Panc1 (cell line): ENCODE results near the gene RNF145. TPM values are rescaled to one million over a fixed set of nuclear protein-coding genes. Genes with fewer than 3 reads are reported as not detected.

Experiments
- ATAC-seq: fragments of 200-7000 bp; cut with Tn5 transposase; 2 replicates; pipeline ENCODE4 v1.9.1; 2020; ENCODE audit warnings: mild to moderate bottlenecking, moderate library complexity
- BruUV-seq: library from RNA; stranded (reverse); fragments of 400-500 nt; replicated peaks from 2 replicates; lab custom pipeline; 2021; lab: Mats Ljungman, UMichigan
- CTCF ChIA-PET: fragments of 300-600 bp; sonication (Branson Sonifier 250); formaldehyde crosslinking; loops from one replicate; lab custom pipeline; 2022; ENCODE audit warnings: antibody characterized with exemption; lab: Charles Lee
- POLR2A ChIA-PET: fragments of 300-600 bp; sonication (Branson Sonifier 250); formaldehyde crosslinking; loops from one replicate; lab custom pipeline; 2022; ENCODE audit warnings: antibody characterized with exemption; lab: Charles Lee
- DNase-seq: peaks from one replicate; pipeline ENCODE4 v3.0.0-alpha.2; 2010; ENCODE audit warnings: low read depth, low spot score
- H3K27ac ChIP-seq: 2 replicates; pipeline ENCODE4 v1.5.1; 2011; ENCODE audit warnings: mild to moderate bottlenecking, low read length, inconsistent platforms
- H3K27me3 ChIP-seq: fragments of 200-500 bp; sonication (Bioruptor generic); 2 replicates; pipeline ENCODE4 v1.6.0; 2014; ENCODE audit warnings: low read length, inconsistent platforms; ENCODE audit not compliant: control insufficient read depth, insufficient read depth
- H3K36me3 ChIP-seq: fragments of 200-500 bp; sonication (Bioruptor generic); 2 replicates; pipeline ENCODE4 v1.5.1; 2014; ENCODE audit warnings: inconsistent platforms, mild to moderate bottlenecking, low read length, moderate library complexity; ENCODE audit not compliant: control insufficient read depth, insufficient read depth
- H3K4me1 ChIP-seq: 2 replicates; pipeline ENCODE4 v1.5.1; 2011; ENCODE audit warnings: inconsistent platforms, mild to moderate bottlenecking, low read length, moderate library complexity; ENCODE audit not compliant: control insufficient read depth, insufficient read depth
- H3K4me3 ChIP-seq, 2 experiments: 2 replicates each; pipeline ENCODE4 v1.5.1; 2011 to 2012; ENCODE audit warnings: low read depth in 2 of 2, low read length in 2 of 2, mild to moderate bottlenecking in 2 of 2, inconsistent platforms in 1 of 2, moderate library complexity in 1 of 2
- H3K9me3 ChIP-seq: fragments of 200-500 bp; sonication (Bioruptor generic); 2 replicates; pipeline ENCODE4 v1.5.1; 2014; ENCODE audit warnings: low read depth, mild to moderate bottlenecking, inconsistent platforms, low read length, moderate library complexity; ENCODE audit not compliant: control insufficient read depth, insufficient read depth
- CTCF ChIP-seq: fragments of 450-650 bp; IDR thresholded peaks from 2 replicates; pipeline ENCODE4 v1.5.1; 2017; ENCODE audit warnings: mild to moderate bottlenecking
- POLR2AphosphoS5 ChIP-seq: IDR thresholded peaks from 2 replicates; pipeline ENCODE4 v1.6.1; 2012; ENCODE audit warnings: mild to moderate bottlenecking, low read depth, low read length, moderate library complexity
- SIN3A ChIP-seq: IDR thresholded peaks from 2 replicates; pipeline ENCODE4 v1.6.1; 2012; ENCODE audit warnings: low read depth, mild to moderate bottlenecking, low read length, moderate library complexity, borderline replicate concordance; ENCODE audit not compliant: insufficient read depth
- TCF7L2 ChIP-seq: IDR thresholded peaks from 2 replicates; pipeline ENCODE4 v1.6.1; 2011; ENCODE audit warnings: mild to moderate bottlenecking, low read depth, low read length, inconsistent platforms
- in situ Hi-C: cut with HindIII; loops from 2 replicates; pipeline ENCODE4 v1.10.0; 2016; ENCODE audit warnings: low sequenced_read_pairs, low pct_unique_long_range_greater_than_20kb
- intact Hi-C: fragments of 100-400 bp; cut with micrococcal nuclease; formaldehyde crosslinking; loops from one replicate; pipeline ENCODE4 v1.10.0; 2022; ENCODE audit not compliant: unreplicated experiment
- total RNA-seq: library from RNA; stranded (reverse); gene quantifications from one replicate; pipeline ENCODE4 v1.2.1, GENCODE V29; 2021; ENCODE audit not compliant: unreplicated experiment
- TF ChIP-seq, protein P1 (sequence below), 2 experiments: IDR thresholded peaks; 2 replicates each; pipeline ENCODE4 v1.6.1; 2011 to 2012; ENCODE audit warnings: low read depth in 2 of 2, control low read depth in 1 of 2, low read length in 1 of 2, mild to moderate bottlenecking in 1 of 2, moderate library complexity in 1 of 2; ENCODE audit not compliant: insufficient read depth in 1 of 2

Gene RNF145
- total RNA-seq, 1 experiment from 2014 or later, result 81.8 TPM

DNA sequence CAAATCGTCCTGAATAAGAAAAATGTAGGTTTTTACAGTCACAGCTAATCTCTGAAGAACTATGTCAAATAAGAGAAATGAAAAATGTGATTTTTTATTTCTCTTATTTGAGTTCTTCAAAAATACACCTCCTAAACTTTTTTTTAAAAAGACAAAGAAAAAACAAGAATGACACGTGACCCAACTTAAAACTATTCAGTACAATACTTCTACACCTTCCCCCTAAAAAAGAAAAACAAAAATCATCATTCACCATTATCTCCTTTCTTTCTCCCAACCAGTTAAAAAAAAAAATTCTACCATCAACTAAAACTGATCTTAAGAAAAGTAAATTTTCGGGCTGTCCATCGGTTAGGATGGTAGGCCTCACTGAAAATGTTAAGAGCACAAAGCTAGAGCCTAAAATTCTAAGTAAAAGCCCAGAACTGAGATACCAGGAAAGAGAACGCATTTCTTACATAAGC, 2.1 kb downstream of the RNF145 start:
- no TSS peak for BruUV-seq
- H3K4me3 ChIP-seq, result peak overlapping the region; percentile 75 to 95
- ChIA-PET CTCF (no interaction called here), POLR2A (interaction anchor here (0.7 kb wide), 2 partner anchors 56 to 66 kb away, joined by 3 to 5 read pairs; no protein-coding TSS in a partner anchor)
- no peaks in the 10 kb centered on the region for H3K27me3 ChIP-seq
- peaks cover 49% of the 10 kb centered on the region for H3K4me1 ChIP-seq
- intact Hi-C loops (loop anchor here (5.0 kb wide), 1 partner anchor 55 kb away; the partner anchor contains the start of gene UBLCP1), in situ Hi-C loops (no loop called here)
- no peak for ATAC-seq
- TF ChIP-seq, protein P1, sequence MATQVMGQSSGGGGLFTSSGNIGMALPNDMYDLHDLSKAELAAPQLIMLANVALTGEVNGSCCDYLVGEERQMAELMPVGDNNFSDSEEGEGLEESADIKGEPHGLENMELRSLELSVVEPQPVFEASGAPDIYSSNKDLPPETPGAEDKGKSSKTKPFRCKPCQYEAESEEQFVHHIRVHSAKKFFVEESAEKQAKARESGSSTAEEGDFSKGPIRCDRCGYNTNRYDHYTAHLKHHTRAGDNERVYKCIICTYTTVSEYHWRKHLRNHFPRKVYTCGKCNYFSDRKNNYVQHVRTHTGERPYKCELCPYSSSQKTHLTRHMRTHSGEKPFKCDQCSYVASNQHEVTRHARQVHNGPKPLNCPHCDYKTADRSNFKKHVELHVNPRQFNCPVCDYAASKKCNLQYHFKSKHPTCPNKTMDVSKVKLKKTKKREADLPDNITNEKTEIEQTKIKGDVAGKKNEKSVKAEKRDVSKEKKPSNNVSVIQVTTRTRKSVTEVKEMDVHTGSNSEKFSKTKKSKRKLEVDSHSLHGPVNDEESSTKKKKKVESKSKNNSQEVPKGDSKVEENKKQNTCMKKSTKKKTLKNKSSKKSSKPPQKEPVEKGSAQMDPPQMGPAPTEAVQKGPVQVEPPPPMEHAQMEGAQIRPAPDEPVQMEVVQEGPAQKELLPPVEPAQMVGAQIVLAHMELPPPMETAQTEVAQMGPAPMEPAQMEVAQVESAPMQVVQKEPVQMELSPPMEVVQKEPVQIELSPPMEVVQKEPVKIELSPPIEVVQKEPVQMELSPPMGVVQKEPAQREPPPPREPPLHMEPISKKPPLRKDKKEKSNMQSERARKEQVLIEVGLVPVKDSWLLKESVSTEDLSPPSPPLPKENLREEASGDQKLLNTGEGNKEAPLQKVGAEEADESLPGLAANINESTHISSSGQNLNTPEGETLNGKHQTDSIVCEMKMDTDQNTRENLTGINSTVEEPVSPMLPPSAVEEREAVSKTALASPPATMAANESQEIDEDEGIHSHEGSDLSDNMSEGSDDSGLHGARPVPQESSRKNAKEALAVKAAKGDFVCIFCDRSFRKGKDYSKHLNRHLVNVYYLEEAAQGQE (IDR thresholded peaks at IDR 0.05; ENCODE audit: insufficient read depth in 1 of 2, low read depth in 2 of 2, low read length in 1 of 2), result no peak
- TF ChIP-seq SIN3A (no peak), POLR2AphosphoS5 (no peak), TCF7L2 (no peak), CTCF (no peak)
- DNase-seq, result no peak
- peak overlapping the region; percentile 85 for H3K27ac ChIP-seq
- no peaks in the 10 kb centered on the region for H3K9me3 ChIP-seq
- H3K36me3 ChIP-seq, result peaks cover 6% of the 10 kb centered on the region

DNA sequence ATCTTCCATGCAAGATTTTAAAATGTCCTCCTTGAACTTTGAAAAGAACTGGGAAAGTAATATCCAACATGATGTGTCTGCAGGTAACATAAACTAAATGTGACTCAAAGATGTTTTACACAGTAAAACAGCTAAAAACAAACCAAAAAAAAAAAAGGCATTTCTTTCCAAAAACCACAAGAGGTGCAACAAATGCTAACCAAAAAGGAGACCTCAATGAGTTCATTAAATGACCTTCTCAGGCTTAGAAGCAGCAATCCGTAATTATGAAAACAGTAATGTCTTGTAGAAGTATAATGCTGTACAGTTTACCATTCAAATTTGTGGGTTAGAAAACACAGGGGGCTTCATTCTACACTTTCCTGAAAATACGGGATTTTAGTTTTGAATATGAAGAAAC, 2.5 kb downstream of the RNF145 start:
- POLR2A ChIA-PET, result no interaction called here

More for the DNA sequence above, 2.5 kb downstream of the RNF145 start:
- BruUV-seq, result no TSS peak
- no peaks in the 10 kb centered on the region for H3K27me3 ChIP-seq
- peaks cover 49% of the 10 kb centered on the region for H3K4me1 ChIP-seq
- no peaks in the 10 kb centered on the region for H3K9me3 ChIP-seq
- ATAC-seq (no peak), DNase-seq (no peak)
- peak overlapping the region; percentile 85 for H3K27ac ChIP-seq
- CTCF ChIA-PET, result no interaction called here
- TF ChIP-seq POLR2AphosphoS5 (no peak), SIN3A (no peak), CTCF (no peak), TCF7L2 (no peak)
- TF ChIP-seq, protein P1 (IDR thresholded peaks at IDR 0.05; ENCODE audit: insufficient read depth in 1 of 2, low read depth in 2 of 2, low read length in 1 of 2), result no peak
- intact Hi-C loops, result loop anchor here (5.0 kb wide), 1 partner anchor 55 kb away; the partner anchor contains the start of gene UBLCP1
- H3K36me3 ChIP-seq, result peaks cover 8% of the 10 kb centered on the region
- in situ Hi-C loops, result no loop called here
- peak overlapping the region; percentile 75 to 95; a peak in 3 of 4 replicates for H3K4me3 ChIP-seq
